GM21381 (cell line): ENCODE results near the gene CMSS1.

ENCODE experiments used
- ATAC-seq: cut with Tn5 transposase; IDR thresholded peaks from one replicate; pipeline ENCODE4 v1.9.1; 2021; ENCODE audit warnings: mild to moderate bottlenecking, moderate library complexity; ENCODE audit not compliant: unreplicated experiment

The CMSS1 gene

GRCh38 chr3:99899603-99900002, 81.9 kb downstream of the CMSS1 start:
- ATAC-seq, result no peak

- ATAC-seq, result no peak
Measured at GRCh38 chr3:99900248-99900647, 82.6 kb downstream of the CMSS1 start.

- no peak for ATAC-seq
Measured at GRCh38 chr3:99901200-99901926, 83.7 kb downstream of the CMSS1 start.

GRCh38 chr3:99902091-99902490, 84.4 kb downstream of the CMSS1 start:
- no peak for ATAC-seq

GRCh38 chr3:99903869-99904268, 86.2 kb downstream of the CMSS1 start:
- ATAC-seq, result no peak

GRCh38 chr3:99907959-99908544, 90.4 kb downstream of the CMSS1 start:
- ATAC-seq, result no peak

GRCh38 chr3:99909714-99910495, 92.2 kb downstream of the CMSS1 start:
- no peak for ATAC-seq

GRCh38 chr3:99910752-99911290, 93.2 kb downstream of the CMSS1 start:
- ATAC-seq, result no peak

- ATAC-seq, result no peak
Measured at GRCh38 chr3:99911433-99911832, 93.8 kb downstream of the CMSS1 start.

- ATAC-seq, result no peak
Measured at GRCh38 chr3:99915906-99916432, 98.3 kb downstream of the CMSS1 start.

GRCh38 chr3:99918715-99919114, 101.1 kb downstream of the CMSS1 start:
- no peak for ATAC-seq

GRCh38 chr3:99919694-99920093, 102.0 kb downstream of the CMSS1 start:
- ATAC-seq, result no peak

- no peak for ATAC-seq
Measured at GRCh38 chr3:99920481-99921376, 103.1 kb downstream of the CMSS1 start.

GRCh38 chr3:99921377-99921695, 103.7 kb downstream of the CMSS1 start:
- ATAC-seq, result no peak

GRCh38 chr3:99921986-99922385, 104.3 kb downstream of the CMSS1 start:
- ATAC-seq, result no peak

GRCh38 chr3:99923873-99924272, 106.2 kb downstream of the CMSS1 start:
- no peak for ATAC-seq

- ATAC-seq, result no peak
Measured at GRCh38 chr3:99925584-99926230, 108.0 kb downstream of the CMSS1 start.

GRCh38 chr3:99927671-99928457, 110.2 kb downstream of the CMSS1 start:
- no peak for ATAC-seq
